Loucy (cell line): Measurements from ENCODE around the gene DLGAP1.

Experiments used
- CTCF ChIP-seq: fragments of 200-600 bp; sonication (generic); conservative IDR thresholded peaks from 2 replicates; pipeline ENCODE4 v1.5.1; 2014; ENCODE audit warnings: mild to moderate bottlenecking, antibody characterized with exemption, low read length
- EZH2phosphoT487 ChIP-seq: fragments of 200-600 bp; IDR thresholded peaks from 2 replicates; pipeline ENCODE4 v1.6.1; 2018; ENCODE audit warnings: antibody characterized with exemption, mild to moderate bottlenecking, moderate library complexity, borderline replicate concordance

GRCh38 chr18:4351005-4351404, 104.1 kb downstream of the DLGAP1 start:
- TF ChIP-seq CTCF (no peak), EZH2phosphoT487 (no peak)
